Immature natural killer cell (primary cell): ENCODE measurements around the gene MACF1. TPM values are rescaled to one million over a fixed set of nuclear protein-coding genes. Genes with fewer than 3 reads are reported as not detected.

Source experiments
- DNase-seq, 3 donors: peaks; one replicate each; pipeline ENCODE4 v3.0.0; 2022; ENCODE audit warnings: mixed read lengths in 1 of 3
- H3K27ac Mint-ChIP-seq, 6 donors: one replicate each; pipeline ENCODE4 v1.8.0; 2020; ENCODE audit warnings: mixed read lengths in 6 of 6, mild to moderate bottlenecking in 5 of 6, inconsistent platforms in 4 of 6, moderate library complexity in 3 of 6
- H3K27me3 Mint-ChIP-seq, 3 donors: one replicate each; pipeline ENCODE4 v1.8.0; 2020 to 2021; ENCODE audit warnings: low read depth in 3 of 3, mild to moderate bottlenecking in 3 of 3, mixed read lengths in 3 of 3, moderate library complexity in 3 of 3, inconsistent platforms in 1 of 3
- H3K36me3 Mint-ChIP-seq, 3 donors: one replicate each; pipeline ENCODE4 v1.8.0; 2020; ENCODE audit warnings: mixed read lengths in 3 of 3, inconsistent platforms in 2 of 3, mild to moderate bottlenecking in 2 of 3
- H3K4me1 Mint-ChIP-seq, 2 donors: one replicate each; pipeline ENCODE4 v1.8.0; 2020; ENCODE audit warnings: inconsistent platforms in 2 of 2, mild to moderate bottlenecking in 2 of 2, mixed read lengths in 2 of 2, moderate library complexity in 1 of 2
- H3K4me3 Mint-ChIP-seq, 5 donors: one replicate each; pipeline ENCODE4 v1.8.0; 2020; ENCODE audit warnings: mild to moderate bottlenecking in 5 of 5, mixed read lengths in 5 of 5, inconsistent platforms in 3 of 5, moderate library complexity in 3 of 5
- H3K9me3 Mint-ChIP-seq, 6 donors: one replicate each; pipeline ENCODE4 v1.8.0; 2020; ENCODE audit warnings: mild to moderate bottlenecking in 6 of 6, mixed read lengths in 6 of 6, inconsistent platforms in 4 of 6, moderate library complexity in 3 of 6
- polyA plus RNA-seq, 3 donors: library from polyadenylated mRNA; unstranded; fragments of 300-500 nt; fragmentation: Illumina TruSeq; gene quantifications; one replicate each; pipeline ENCODE4 v1.2.3, GENCODE V29; 2021

Gene MACF1
- polyA plus RNA-seq, 3 donors from 2014 or later = 12.7 to 152 (median 12.9) TPM

DNA sequence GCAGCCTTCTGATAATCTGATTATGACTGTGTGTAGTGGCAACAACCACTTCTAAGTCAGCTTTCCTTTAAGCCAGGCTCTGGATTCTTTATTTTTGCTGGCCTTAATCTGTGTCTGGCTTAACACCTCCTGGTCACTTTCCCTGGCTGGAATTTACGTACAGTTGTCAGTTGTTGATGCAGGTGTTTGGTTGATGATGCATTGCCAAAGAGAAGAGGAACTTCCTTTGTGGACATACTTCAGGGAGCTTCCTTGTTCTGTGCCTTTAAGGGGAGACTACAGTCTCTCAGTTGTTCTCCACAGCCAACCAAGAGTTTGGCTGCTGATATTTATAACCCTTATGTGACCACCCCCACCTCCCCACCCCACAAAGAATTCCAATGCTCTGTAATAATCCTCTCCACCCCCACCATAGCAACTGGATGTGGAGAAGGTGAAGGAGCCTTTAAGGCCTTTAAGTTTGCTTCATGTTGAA is 190.9 kb downstream of the MACF1 start:
- peaks cover 3 to 14% (median 5%) of the 10 kb centered on the region in 3 donors for H3K36me3 Mint-ChIP-seq
- peak overlapping the region; percentile 24 to 46 (median 34) for H3K27ac Mint-ChIP-seq
- DNase-seq = no peak
- peaks cover 77 to 95% of the 10 kb centered on the region in 2 donors for H3K4me1 Mint-ChIP-seq
- peaks cover 0 to 5% (median 1%) of the 10 kb centered on the region in 3 donors for H3K27me3 Mint-ChIP-seq
- H3K9me3 Mint-ChIP-seq = no peaks in the 10 kb centered on the region
- H3K4me3 Mint-ChIP-seq = peak overlapping the region in 1 of 5 donors; percentile 57

- H3K36me3 Mint-ChIP-seq = peaks cover 0 to 8% (median 4%) of the 10 kb centered on the region in 3 donors
- peaks cover 72 to 96% of the 10 kb centered on the region in 2 donors for H3K4me1 Mint-ChIP-seq
- peaks cover 0 to 5% (median 1%) of the 10 kb centered on the region in 3 donors for H3K27me3 Mint-ChIP-seq
- peak overlapping the region in 4 of 6 donors; percentile 4 to 69 (median 44) for H3K27ac Mint-ChIP-seq
- DNase-seq = no peak
- H3K4me3 Mint-ChIP-seq = peak overlapping the region in 1 of 5 donors; percentile 7
- no peaks in the 10 kb centered on the region for H3K9me3 Mint-ChIP-seq
These were observed 192.2 kb downstream of the MACF1 start for GRCh38 chr1:39396671-39397070.

GRCh38 chr1:39397487-39397886 is 193.0 kb downstream of the MACF1 start:
- Mint-ChIP-seq H3K4me3 (peak overlapping the region in 3 of 5 donors; percentile 9 to 38 (median 38)), H3K36me3 (peaks cover 0 to 4% (median 3%) of the 10 kb centered on the region in 3 donors), H3K27ac (peak overlapping the region in 2 of 6 donors; percentile 6 to 75), H3K27me3 (peaks cover 0 to 3% (median 1%) of the 10 kb centered on the region in 3 donors), H3K9me3 (no peaks in the 10 kb centered on the region), H3K4me1 (peaks cover 72 to 95% of the 10 kb centered on the region in 2 donors)
- DNase-seq = no peak

DNA sequence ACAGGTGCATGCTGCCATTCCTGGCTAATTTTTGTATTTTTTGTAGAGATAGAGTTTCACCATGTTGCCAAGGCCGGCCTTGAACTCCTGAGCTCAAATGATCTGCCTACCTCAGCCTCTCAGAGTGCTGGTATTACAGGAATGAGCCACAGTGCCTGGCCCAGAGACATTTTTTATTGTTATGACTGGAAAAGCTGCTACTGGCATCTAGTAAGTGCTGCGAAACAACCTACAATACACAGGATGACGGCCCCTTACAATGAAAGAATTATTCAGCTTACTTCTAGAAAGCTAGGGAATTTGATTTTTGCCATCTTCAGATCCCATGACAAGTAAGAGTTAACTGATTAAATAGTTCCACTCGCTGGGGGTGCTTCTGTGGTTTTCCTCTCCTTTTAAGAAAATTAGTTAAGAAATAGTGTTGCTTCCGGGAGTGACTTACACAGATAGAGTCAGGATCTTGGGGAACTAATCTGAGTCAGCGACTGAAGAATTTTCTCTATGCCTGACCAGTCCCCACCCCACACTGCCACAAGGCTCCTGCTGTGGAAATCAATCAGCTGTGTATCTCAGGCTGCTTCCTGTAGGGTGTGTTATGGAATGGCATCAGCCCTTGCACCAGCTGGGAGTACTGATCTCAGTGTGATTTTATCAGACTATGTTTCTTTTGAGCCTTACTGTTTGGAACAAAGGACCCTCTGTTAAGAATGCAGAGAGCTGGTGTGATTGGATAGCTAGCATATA is 194.0 kb downstream of the MACF1 start:
- Mint-ChIP-seq H3K4me1 (peaks cover 71 to 94% of the 10 kb centered on the region in 2 donors), H3K4me3 (peak overlapping the region; percentile 1 to 71 (median 15)), H3K36me3 (peaks cover 0 to 5% (median 2%) of the 10 kb centered on the region in 3 donors), H3K27me3 (peaks cover 0 to 4% (median 1%) of the 10 kb centered on the region in 3 donors), H3K9me3 (no peaks in the 10 kb centered on the region), H3K27ac (peak overlapping the region; percentile 31 to 80 (median 67))
- no peak for DNase-seq

- peaks cover 0 to 13% (median 8%) of the 10 kb centered on the region in 3 donors for H3K36me3 Mint-ChIP-seq
- no peak overlapping the region for H3K4me3 Mint-ChIP-seq
- H3K27me3 Mint-ChIP-seq = peaks cover 0 to 4% (median 0%) of the 10 kb centered on the region in 3 donors
- DNase-seq = no peak
- peaks cover 51 to 86% of the 10 kb centered on the region in 2 donors for H3K4me1 Mint-ChIP-seq
- peak overlapping the region in 2 of 6 donors; percentile 28 to 71 for H3K27ac Mint-ChIP-seq
- H3K9me3 Mint-ChIP-seq = no peaks in the 10 kb centered on the region
These were observed 196.6 kb downstream of the MACF1 start for GRCh38 chr1:39401106-39401505.

DNA sequence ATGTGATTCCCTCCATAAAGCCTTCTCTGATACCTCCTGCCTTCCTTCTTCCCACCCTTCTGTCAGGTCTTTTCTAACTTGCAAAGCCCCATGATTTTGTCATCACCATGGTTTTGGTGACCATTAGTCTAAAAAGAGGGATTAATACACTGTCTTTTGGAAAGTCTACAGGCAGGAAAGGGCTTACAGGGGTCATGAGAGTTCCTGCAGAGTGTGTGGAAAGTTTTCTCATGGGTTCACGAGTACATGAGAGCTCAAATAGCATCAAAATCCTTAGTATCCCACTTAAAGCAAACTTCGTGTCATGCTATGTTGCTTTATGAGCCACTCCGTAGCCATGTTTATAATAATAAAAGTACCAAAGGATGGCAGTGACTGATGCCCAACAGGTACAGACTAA is 200.4 kb downstream of the MACF1 start:
- Mint-ChIP-seq H3K36me3 (peaks cover 0 to 13% (median 8%) of the 10 kb centered on the region in 3 donors), H3K4me3 (no peak overlapping the region), H3K27me3 (peaks cover 0 to 8% (median 0%) of the 10 kb centered on the region in 3 donors), H3K9me3 (no peaks in the 10 kb centered on the region), H3K4me1 (peaks cover 40 to 74% of the 10 kb centered on the region in 2 donors), H3K27ac (peak overlapping the region in 3 of 6 donors; percentile 41 to 71 (median 53))
- DNase-seq = no peak

GRCh38 chr1:39405358-39405757 is 200.9 kb downstream of the MACF1 start:
- peaks cover 0 to 13% (median 8%) of the 10 kb centered on the region in 3 donors for H3K36me3 Mint-ChIP-seq
- H3K4me1 Mint-ChIP-seq = peaks cover 43 to 76% of the 10 kb centered on the region in 2 donors
- H3K27me3 Mint-ChIP-seq = peaks cover 0 to 8% (median 0%) of the 10 kb centered on the region in 3 donors
- H3K27ac Mint-ChIP-seq = peak overlapping the region in 1 of 6 donors; percentile 71
- H3K4me3 Mint-ChIP-seq = no peak overlapping the region
- no peak for DNase-seq
- no peaks in the 10 kb centered on the region for H3K9me3 Mint-ChIP-seq

DNA sequence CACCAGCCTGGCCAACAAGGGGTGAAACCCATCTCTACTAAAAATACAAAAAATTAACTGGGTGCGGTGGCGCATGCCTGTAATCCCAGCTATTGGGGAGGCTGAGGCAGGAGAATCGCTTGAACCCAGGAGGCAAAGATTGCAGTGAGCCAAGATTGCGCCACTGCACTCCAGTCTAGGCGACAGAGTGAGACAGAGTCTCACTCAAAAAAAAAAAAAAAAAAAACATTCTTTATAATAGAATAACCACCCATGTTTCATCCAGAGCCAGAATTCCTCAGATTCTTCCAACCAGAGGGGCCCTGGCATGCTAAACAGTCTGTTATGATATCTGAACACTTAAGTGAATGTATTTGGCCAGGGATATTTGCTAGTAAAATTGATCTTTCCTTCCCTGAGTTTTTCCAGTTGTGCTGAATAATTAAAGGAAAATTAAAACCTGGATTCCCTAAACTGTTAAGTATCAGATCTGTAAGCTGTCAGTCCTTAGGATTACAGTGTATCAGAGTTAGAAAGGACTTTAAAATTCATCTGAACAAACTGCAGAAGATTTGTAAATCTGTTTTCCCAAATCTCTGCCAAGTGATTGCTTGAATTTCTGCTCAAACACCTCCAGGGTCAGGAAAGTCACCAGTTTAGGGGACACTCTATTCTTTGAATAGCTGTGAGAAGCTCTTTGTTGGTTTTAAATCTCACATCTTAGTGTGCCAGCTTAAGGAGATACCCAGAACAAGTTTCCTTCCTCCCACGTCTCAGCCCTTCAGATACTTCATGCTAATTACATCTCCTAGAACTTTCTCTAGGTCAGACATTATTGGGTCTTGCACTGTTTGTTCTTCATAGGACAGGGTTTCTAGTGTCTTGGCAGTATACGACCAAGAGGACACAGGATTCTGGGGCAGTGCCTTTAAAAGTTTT is 202.3 kb downstream of the MACF1 start:
- DNase-seq = no peak
- Mint-ChIP-seq H3K4me1 (peaks cover 50 to 77% of the 10 kb centered on the region in 2 donors), H3K27me3 (peaks cover 0 to 8% (median 0%) of the 10 kb centered on the region in 3 donors), H3K9me3 (no peaks in the 10 kb centered on the region), H3K27ac (peak overlapping the region in 4 of 6 donors; percentile 22 to 78 (median 38)), H3K4me3 (peak overlapping the region in 4 of 5 donors; percentile 84 to 94 (median 88)), H3K36me3 (peaks cover 0 to 13% (median 8%) of the 10 kb centered on the region in 3 donors)

GRCh38 chr1:39407510-39407895 is 203.0 kb downstream of the MACF1 start:
- peaks cover 51 to 78% of the 10 kb centered on the region in 2 donors for H3K4me1 Mint-ChIP-seq

GRCh38 chr1:39407896-39408640 is 203.6 kb downstream of the MACF1 start:
- H3K36me3 Mint-ChIP-seq = peaks cover 0 to 12% (median 7%) of the 10 kb centered on the region in 3 donors
- peaks cover 46 to 75% of the 10 kb centered on the region in 2 donors for H3K4me1 Mint-ChIP-seq
- H3K9me3 Mint-ChIP-seq = no peaks in the 10 kb centered on the region
- H3K27me3 Mint-ChIP-seq = peaks cover 0 to 5% (median 1%) of the 10 kb centered on the region in 3 donors
- H3K4me3 Mint-ChIP-seq = peak overlapping the region; percentile 84 to 94 (median 89)
- H3K27ac Mint-ChIP-seq = peak overlapping the region; percentile 47 to 86 (median 76)
- DNase-seq = no peak

More at GRCh38 chr1:39407510-39407895, 203.0 kb downstream of the MACF1 start:
- Mint-ChIP-seq H3K36me3 (peaks cover 0 to 12% (median 10%) of the 10 kb centered on the region in 3 donors), H3K4me3 (peak overlapping the region; percentile 84 to 94 (median 89)), H3K27ac (peak overlapping the region; percentile 22 to 78 (median 68)), H3K9me3 (no peaks in the 10 kb centered on the region), H3K27me3 (peaks cover 0 to 6% (median 1%) of the 10 kb centered on the region in 3 donors)
- DNase-seq = no peak

DNA sequence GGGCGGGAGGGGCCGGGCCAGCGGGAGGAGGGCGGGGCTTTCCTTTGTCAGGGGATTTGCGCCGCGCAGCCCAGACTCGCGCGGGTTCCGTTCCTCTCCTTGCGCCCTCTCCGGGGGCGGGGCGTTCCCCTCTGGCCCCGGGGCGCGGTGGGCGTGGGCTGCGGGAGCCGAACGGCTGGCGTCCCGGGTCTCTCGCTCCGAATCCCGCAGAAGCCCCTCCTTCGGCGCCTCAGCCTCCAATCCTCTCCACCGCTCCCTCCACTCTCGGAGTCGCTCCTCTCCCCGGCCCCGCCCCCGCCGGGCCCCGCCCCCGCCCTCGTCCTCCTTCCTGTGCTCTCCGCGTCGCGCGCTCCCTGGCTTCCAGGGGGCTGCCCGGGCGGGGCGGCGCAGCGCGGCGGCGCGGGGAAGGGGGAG is 204.2 kb downstream of the MACF1 start:
- no peak overlapping the region for H3K27ac Mint-ChIP-seq
- H3K4me1 Mint-ChIP-seq = peaks cover 46 to 70% of the 10 kb centered on the region in 2 donors
- H3K36me3 Mint-ChIP-seq = peaks cover 0 to 8% (median 7%) of the 10 kb centered on the region in 3 donors
- H3K4me3 Mint-ChIP-seq = peak overlapping the region in 4 of 5 donors; percentile 84 to 90 (median 88)
- peak; percentile 66 to 73 (median 68) for DNase-seq
- H3K9me3 Mint-ChIP-seq = no peaks in the 10 kb centered on the region
- peaks cover 0 to 5% (median 1%) of the 10 kb centered on the region in 3 donors for H3K27me3 Mint-ChIP-seq

DNA sequence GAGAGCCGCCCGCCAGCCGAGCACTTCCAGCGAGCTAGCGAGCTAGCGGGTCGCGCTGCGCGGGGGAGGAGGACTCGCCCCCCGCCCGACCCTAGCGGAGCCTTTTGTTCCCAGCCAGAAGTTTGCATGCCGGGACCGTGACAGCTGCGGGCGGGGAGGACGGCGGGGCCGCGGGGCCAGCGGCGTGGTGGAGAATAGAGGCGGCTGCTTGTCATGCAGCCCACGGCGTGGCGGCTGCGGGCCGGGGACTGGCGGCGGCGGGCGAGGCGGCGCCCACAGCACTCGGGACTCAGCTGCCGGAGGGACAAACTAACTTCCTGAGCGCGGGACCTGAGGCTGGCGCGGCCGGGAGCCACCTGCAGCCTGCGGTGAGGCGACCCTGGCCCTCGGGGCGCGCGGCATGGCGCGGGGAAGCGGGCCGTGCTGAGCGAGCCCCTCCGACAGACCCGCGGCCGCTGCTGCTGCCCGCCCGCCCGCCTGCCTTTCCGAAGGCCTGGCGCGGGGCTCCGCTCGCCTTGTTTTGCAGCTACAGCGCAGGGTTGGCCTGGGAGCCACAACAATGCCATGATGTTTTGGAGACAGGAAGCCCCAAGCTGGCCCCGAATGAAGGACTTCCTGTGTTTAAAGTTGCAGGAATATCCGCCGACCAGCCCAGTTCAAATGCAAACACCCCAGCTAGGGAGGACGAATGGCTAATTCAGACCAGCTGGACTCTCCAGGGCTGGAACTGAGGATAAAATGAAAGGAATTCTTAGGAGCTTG is 204.7 kb downstream of the MACF1 start:
- Mint-ChIP-seq H3K4me1 (peaks cover 47 to 72% of the 10 kb centered on the region in 2 donors), H3K4me3 (peak overlapping the region; percentile 74 to 90 (median 77)), H3K36me3 (peaks cover 0 to 9% (median 7%) of the 10 kb centered on the region in 3 donors), H3K27me3 (peaks cover 0 to 5% (median 1%) of the 10 kb centered on the region in 3 donors), H3K9me3 (no peaks in the 10 kb centered on the region), H3K27ac (peak overlapping the region in 4 of 6 donors; percentile 13 to 53 (median 36))
- DNase-seq = peak in 1 of 3 donors; percentile 6
